ENCODE results near the gene HMCES.

DNA sequence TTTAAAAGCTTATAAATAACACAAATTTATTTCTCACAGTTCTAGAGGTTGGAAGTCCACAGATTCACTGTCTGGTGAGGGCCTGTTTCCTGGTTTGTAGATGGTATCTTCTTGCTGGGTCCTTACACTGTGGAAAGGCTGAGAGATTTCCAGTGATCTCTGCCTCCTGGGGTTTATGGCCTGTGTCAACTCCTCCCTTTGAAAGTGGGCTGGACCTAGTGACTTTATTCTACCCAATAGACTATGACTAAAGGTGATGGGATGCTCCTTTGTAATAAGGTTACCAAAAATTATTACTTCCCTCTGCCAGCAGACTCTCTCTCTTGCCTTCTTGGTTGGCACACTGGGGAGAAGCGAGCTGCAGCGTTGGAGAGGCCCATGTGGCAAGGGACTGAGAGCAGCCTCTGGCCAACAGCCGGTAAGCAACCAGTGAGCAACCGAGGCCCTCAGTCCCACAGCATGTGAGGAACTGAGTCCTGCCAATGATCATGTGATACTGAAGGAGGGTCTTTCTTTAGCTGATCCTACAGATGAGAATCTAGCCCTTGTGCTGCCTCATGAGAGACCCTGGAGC, 43.2 kb upstream of the HMCES start:
- TF ChIP-seq CTCF (IDR thresholded peaks at IDR 0.05; ENCODE audit: borderline replicate concordance, extremely low read depth, low read length, poor library complexity, severe bottlenecking): no peak
- TF ChIP-seq EZH2 (IDR thresholded peaks at IDR 0.05; ENCODE audit: borderline replicate concordance, low read depth, low read length, severe bottlenecking): no peak
